Mesangial cell (primary cell): ENCODE measurements around the gene SLC16A6. TPM values are rescaled to one million over a fixed set of nuclear protein-coding genes. Genes with fewer than 3 reads are reported as not detected.

Experiments used
- total RNA-seq: library from RNA; depleted of rRNA; stranded (reverse); fragments of >200 nt; gene quantifications from 2 replicates; pipeline ENCODE4 v1.2.3, GENCODE V29; 2015

Gene SLC16A6, protein sequence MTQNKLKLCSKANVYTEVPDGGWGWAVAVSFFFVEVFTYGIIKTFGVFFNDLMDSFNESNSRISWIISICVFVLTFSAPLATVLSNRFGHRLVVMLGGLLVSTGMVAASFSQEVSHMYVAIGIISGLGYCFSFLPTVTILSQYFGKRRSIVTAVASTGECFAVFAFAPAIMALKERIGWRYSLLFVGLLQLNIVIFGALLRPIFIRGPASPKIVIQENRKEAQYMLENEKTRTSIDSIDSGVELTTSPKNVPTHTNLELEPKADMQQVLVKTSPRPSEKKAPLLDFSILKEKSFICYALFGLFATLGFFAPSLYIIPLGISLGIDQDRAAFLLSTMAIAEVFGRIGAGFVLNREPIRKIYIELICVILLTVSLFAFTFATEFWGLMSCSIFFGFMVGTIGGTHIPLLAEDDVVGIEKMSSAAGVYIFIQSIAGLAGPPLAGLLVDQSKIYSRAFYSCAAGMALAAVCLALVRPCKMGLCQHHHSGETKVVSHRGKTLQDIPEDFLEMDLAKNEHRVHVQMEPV
- total RNA-seq = 0.25 TPM in 1 of 2 replicates, not detected in the other

DNA sequence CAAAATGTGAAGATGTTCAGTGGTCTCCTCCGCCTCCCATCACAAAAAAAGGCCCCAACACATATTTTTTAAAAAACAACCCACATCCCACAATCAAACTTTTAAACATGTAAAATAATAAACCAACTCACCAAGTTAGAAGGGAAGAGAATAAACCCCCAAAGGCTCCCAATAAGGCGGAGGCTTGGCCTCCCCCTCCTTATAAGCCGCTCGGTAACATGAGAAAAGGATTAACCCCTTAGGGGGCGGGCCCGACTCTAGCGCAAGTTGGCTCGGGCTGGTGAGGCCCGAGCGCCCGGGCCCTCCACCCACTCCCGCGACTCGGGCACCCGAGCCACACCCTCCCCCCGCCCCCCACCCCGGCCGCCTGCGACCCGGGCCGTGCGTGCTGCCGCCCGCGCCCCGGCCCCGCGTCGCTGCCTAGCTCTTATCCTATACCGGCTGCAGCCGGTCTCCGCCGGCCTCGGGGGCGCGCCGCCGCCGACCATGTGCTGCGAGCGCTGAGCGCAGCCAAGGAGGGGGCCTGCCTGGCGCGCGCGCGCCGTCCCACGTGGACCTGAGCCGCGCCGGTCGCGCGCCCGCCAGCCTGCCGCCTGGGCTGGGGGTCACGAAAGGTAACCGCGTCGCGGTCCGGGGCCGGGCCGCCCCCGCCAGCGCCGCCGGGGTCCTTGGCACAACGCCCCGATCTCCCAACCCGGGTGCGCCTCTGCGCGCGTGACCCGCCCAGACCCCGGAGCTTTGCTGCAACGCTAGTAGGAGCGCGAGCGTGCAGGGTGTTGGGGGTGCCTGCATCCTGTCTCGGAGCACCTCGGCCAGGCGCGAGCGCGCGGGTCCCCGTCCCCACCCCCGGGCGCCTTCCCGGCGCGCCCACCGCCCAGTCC lies at the start of gene SLC16A6, which contains the start of gene ARSG:
TSS of gene SLC16A6 (minus strand) at position 173 of the 881 bp plus-strand sequence. CDS start 12,807 bp downstream, outside the sequence.
TSS of gene ARSG (plus strand) at position 541 of the 881 bp plus-strand sequence. CDS start 15,999 bp downstream, outside the sequence.

DNA sequence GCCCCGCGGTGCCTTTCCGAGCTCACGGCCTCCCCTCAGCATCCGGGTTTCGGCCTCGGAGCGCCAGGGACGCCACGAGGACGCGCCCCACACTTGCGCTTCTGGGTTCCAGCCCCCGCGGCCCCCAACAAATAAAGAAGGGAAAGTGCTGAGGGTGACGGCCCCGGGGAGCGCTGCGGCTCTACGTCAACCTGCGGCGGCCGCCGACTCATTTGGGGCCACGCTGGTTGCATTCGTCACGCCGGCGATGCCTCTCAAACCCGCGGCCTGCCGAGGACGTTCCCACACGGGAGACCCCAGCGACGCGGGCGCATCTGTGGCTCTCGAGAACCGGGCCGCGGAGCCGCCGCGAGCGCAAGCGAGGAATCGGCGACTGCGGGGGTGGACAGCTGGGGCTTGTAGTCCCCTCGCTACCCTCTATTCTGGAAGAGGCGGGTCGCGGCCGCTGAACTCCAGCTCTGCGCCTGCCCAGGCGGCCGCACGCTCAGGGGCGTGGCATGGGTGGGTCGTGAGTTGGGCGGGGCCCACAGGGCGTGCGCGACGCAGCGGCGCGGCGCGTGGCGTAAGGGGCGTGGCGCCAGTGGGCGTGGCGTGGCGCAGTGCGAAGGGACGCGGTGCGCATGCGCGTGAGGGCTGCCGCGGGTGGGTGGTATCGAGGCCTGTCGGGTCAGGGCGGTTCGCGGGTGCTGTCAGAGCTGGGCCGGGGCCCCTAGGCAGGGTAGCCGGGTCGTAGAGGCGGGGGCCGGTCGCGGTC lies 43.3 kb downstream of the SLC16A6 start, which contains the start of gene AMZ2:
TSS of gene AMZ2 (plus strand) at position 599 of the 754 bp plus-strand sequence. CDS start 2,145 bp downstream, outside the sequence.

Other genes starting within 250 kb of the SLC16A6 start
- 41.1 and 50.0 TPM in 2 replicates for gene AMZ2, start 43.1 kb downstream of the SLC16A6 start, total RNA-seq
- gene ARSG, start 368 bp upstream of the SLC16A6 start, total RNA-seq = 1.3 and 3.9 TPM in 2 replicates
- 27.9 and 48.6 TPM in 2 replicates for gene WIPI1, start 166.4 kb upstream of the SLC16A6 start, total RNA-seq
- 125 and 152 TPM in 2 replicates for gene PRKAR1A, start 221.3 kb upstream of the SLC16A6 start, total RNA-seq